Measurements from ENCODE around the gene ABCD1. TPM values are rescaled to one million over a fixed set of nuclear protein-coding genes. Genes with fewer than 3 reads are reported as not detected.
"Not testable (repeated sequence)": the region's sequence is repeated elsewhere in the genome, so short reads cannot be mapped to it uniquely, and the experiment has no call there.

Gene ABCD1
- total RNA-seq, 1 experiment from 2014 or later: 9.1 TPM

GRCh38 chrX:153683486-153683885 lies 41.2 kb upstream of the ABCD1 start:
- H3K36me3 Mint-ChIP-seq; ATAC-seq; H3K4me3 Mint-ChIP-seq; H3K9me3 Mint-ChIP-seq; DNase-seq (ENCODE audit: low spot score); H3K27me3 Mint-ChIP-seq (ENCODE audit: low read depth): not testable (repeated sequence)
- H3K4me1 Mint-ChIP-seq: peaks cover 18% of the 10 kb centered on the region
- POLR2A ChIA-PET: interaction anchor here (1.6 kb wide), 1 partner anchor 111 kb away, joined by 4 read pairs; the partner anchor contains the start of genes IDH3G and SSR4
- 0 out of 2 replicates have a peak overlapping the region, but pooled peaks have one; percentile 19 for H3K27ac Mint-ChIP-seq
- CTCF ChIA-PET: interaction anchor here (1.0 to 4.9 kb wide), 7 partner anchors 13 to 213 kb away, joined by 3 to 143 read pairs (median 7); partner anchors contain the start of genes DUSP9, HAUS7 and PNCK

GRCh38 chrX:153684467-153685155 lies 40.0 kb upstream of the ABCD1 start:
- H3K36me3 Mint-ChIP-seq: peaks cover 6% of the 10 kb centered on the region
- CTCF ChIA-PET: interaction anchor here (0.5 to 4.9 kb wide), 23 partner anchors 14 to 743 kb away, joined by 3 to 143 read pairs (median 4); partner anchors contain the start of genes DUSP9, HAUS7 and PNCK
- DNase-seq (ENCODE audit: low spot score): peak; percentile 45

GRCh38 chrX:153685156-153685536 lies 39.5 kb upstream of the ABCD1 start:
- DNase-seq (ENCODE audit: low spot score) (no peak), ATAC-seq (no peak)
- Mint-ChIP-seq H3K27me3 (ENCODE audit: low read depth) (peaks cover under 1% of the 10 kb centered on the region; the same call in 1 of the 2 replicates), H3K36me3 (peaks cover 6% of the 10 kb centered on the region), H3K4me1 (peaks cover 18% of the 10 kb centered on the region), H3K4me3 (peak overlapping the region; percentile 18; the same call in 1 of the 2 replicates), H3K27ac (no peak overlapping the region), H3K9me3 (peaks cover 5% of the 10 kb centered on the region)
- POLR2A ChIA-PET: interaction anchor here (1.5 to 1.9 kb wide), 4 partner anchors 11 to 109 kb away, joined by 4 to 7 read pairs (median 4); partner anchors contain the start of genes IDH3G and SSR4
- CTCF ChIA-PET: interaction anchor here (0.5 to 4.9 kb wide), 18 partner anchors 15 to 744 kb away, joined by 3 to 143 read pairs (median 4); partner anchors contain the start of genes DUSP9 and PNCK
- TF ChIP-seq PRRX2 (CRISPR knock-in tag; IDR thresholded peaks at IDR 0.05) (no peak), CDX4 (CRISPR knock-in tag; IDR thresholded peaks at IDR 0.05; ENCODE audit: borderline replicate concordance) (no peak), CTCF (IDR thresholded peaks at IDR 0.05) (no peak), USF1 (CRISPR knock-in tag; IDR thresholded peaks at IDR 0.05) (no peak), SOX15 (CRISPR knock-in tag; IDR thresholded peaks at IDR 0.05) (no peak), GTF2I (CRISPR knock-in tag; conservative IDR thresholded peaks at IDR 0.05) (no peak), GRHL2 (CRISPR knock-in tag; IDR thresholded peaks at IDR 0.05; ENCODE audit: insufficient replicate concordance, severe bottlenecking) (no peak), ZNF219 (CRISPR knock-in tag; IDR thresholded peaks at IDR 0.05; ENCODE audit: borderline replicate concordance) (no peak), AFF4 (CRISPR knock-in tag; IDR thresholded peaks at IDR 0.05; ENCODE audit: borderline replicate concordance) (no peak), ATF3 (CRISPR knock-in tag; conservative IDR thresholded peaks at IDR 0.05) (no peak)

More at GRCh38 chrX:153684467-153685155, 40.0 kb upstream of the ABCD1 start:
- H3K9me3 Mint-ChIP-seq: peaks cover 5% of the 10 kb centered on the region
- peak; percentile 34 for ATAC-seq
- H3K27ac Mint-ChIP-seq: no peak overlapping the region
- TF ChIP-seq ZNF423 (CRISPR knock-in tag; IDR thresholded peaks at IDR 0.05) (peak; percentile 91), PRDM15 (CRISPR knock-in tag; IDR thresholded peaks at IDR 0.05) (no peak)
- peaks cover 18% of the 10 kb centered on the region for H3K4me1 Mint-ChIP-seq
- H3K4me3 Mint-ChIP-seq: 0 out of 2 replicates have a peak overlapping the region, but pooled peaks have one; percentile 3
- POLR2A ChIA-PET: interaction anchor here (0.9 to 1.9 kb wide), 5 partner anchors 11 to 241 kb away, joined by 3 to 7 read pairs (median 4); partner anchors contain the start of genes ARHGAP4, IDH3G and SSR4
- peaks cover 2% of the 10 kb centered on the region; the same call in 1 of the 2 replicates for H3K27me3 Mint-ChIP-seq (ENCODE audit: low read depth)
